HepG2 (cell line): ENCODE measurements around the gene PUS7. TPM values are rescaled to one million over a fixed set of nuclear protein-coding genes. Genes with fewer than 3 reads are reported as not detected.
A peak's percentile ranks its signal among the peaks of the same experiment; 100 is the strongest.

Source experiments
- ATAC-seq: fragments of 200-7000 bp; cut with Tn5 transposase; 3 replicates; pipeline ENCODE4 v1.9.1; 2020; ENCODE audit warnings: mild to moderate bottlenecking, moderate library complexity
- BruUV-seq: library from RNA; stranded (reverse); fragments of 400-500 nt; replicated peaks from 2 replicates; lab custom pipeline; 2021; lab: Mats Ljungman, UMichigan
- CTCF ChIA-PET: fragments of 300-600 bp; formaldehyde crosslinking; extraction: SDS; loops from one replicate; lab custom pipeline; 2021; ENCODE audit warnings: low total read pairs, inconsistent platforms, low intra/inter-chr PET ratio; lab: Yijun Ruan, JAX
- POLR2A ChIA-PET: fragments of 350-600 bp; sonication (Branson Sonifier 250); formaldehyde crosslinking; loops from one replicate; lab custom pipeline; 2020; ENCODE audit warnings: antibody characterized with exemption, inconsistent platforms; lab: Yijun Ruan, JAX
- DNase-seq: peaks from one replicate; pipeline ENCODE4 v3.0.0-alpha.2; 2015; ENCODE audit warnings: low spot score
- FAIRE-seq: peaks from 3 replicates; lab custom pipeline; 2011; peaks lifted over from hg19 to GRCh38; lab: Jason Lieb, UNC
- H2AFZ ChIP-seq: one replicate; pipeline ENCODE4 v1.6.1; 2011; ENCODE audit warnings: low read length, inconsistent platforms
- H3K27ac ChIP-seq: fragments of 300-600 bp; 3 replicates; pipeline ENCODE4 v1.8.0; 2011; ENCODE audit warnings: mixed run types, mild to moderate bottlenecking, mixed read lengths, low read length, inconsistent platforms; ENCODE audit not compliant: insufficient read depth; ENCODE audit errors: extremely low read length
- H3K27me3 ChIP-seq, 2 experiments: fragments of 200-600 bp in 1 of 2; 2 replicates in 1 of 2; 3 replicates in 1 of 2; pipeline versions ENCODE4 v1.6.0 to v1.8.0; 2011; ENCODE audit warnings: low read length in 2 of 2, mild to moderate bottlenecking in 2 of 2, moderate library complexity in 2 of 2, inconsistent platforms in 1 of 2; ENCODE audit not compliant: insufficient read depth in 2 of 2, control insufficient read depth in 1 of 2
- H3K36me3 ChIP-seq, 2 experiments: fragments of 200-600 bp in 1 of 2; replicated peaks in 1 of 2; 2 replicates in 1 of 2; 3 replicates in 1 of 2; pipeline versions ENCODE4 v1.5.1 to v1.8.0; 2011; ENCODE audit warnings: low read length in 2 of 2, inconsistent platforms in 1 of 2; ENCODE audit not compliant: insufficient read depth in 2 of 2, control insufficient read depth in 1 of 2
- H3K4me1 ChIP-seq: 2 replicates; pipeline ENCODE4 v1.5.1; 2012; ENCODE audit warnings: low read length, inconsistent platforms; ENCODE audit not compliant: insufficient read depth
- H3K4me2 ChIP-seq: 2 replicates; pipeline ENCODE4 v1.6.0; 2011; ENCODE audit warnings: low read depth, low read length, inconsistent platforms
- H3K4me3 ChIP-seq, 3 experiments: fragments of 200-600 bp in 1 of 3; sonication (generic), shearing (Covaris generic) in 1 of 3; replicated peaks in 1 of 3; 2 replicates each; pipeline ENCODE4 v1.5.1; 2011 to 2016; ENCODE audit warnings: low read length in 3 of 3, inconsistent platforms in 2 of 3, low read depth in 2 of 3, mild to moderate bottlenecking in 2 of 3, control low read depth in 1 of 3, mixed read lengths in 1 of 3; ENCODE audit not compliant: insufficient read depth in 1 of 3
- H3K79me2 ChIP-seq: one replicate; pipeline ENCODE4 v1.6.1; 2011; ENCODE audit warnings: low read length, inconsistent platforms; ENCODE audit not compliant: insufficient read depth
- H3K9ac ChIP-seq: 2 replicates; pipeline ENCODE4 v1.6.0; 2011; ENCODE audit warnings: mild to moderate bottlenecking, low read depth, low read length, inconsistent platforms; ENCODE audit not compliant: insufficient read depth
- H3K9me3 ChIP-seq: 2 replicates; pipeline ENCODE4 v1.5.1; 2012; ENCODE audit warnings: mild to moderate bottlenecking, low read length
- H4K20me1 ChIP-seq: 2 replicates; pipeline ENCODE4 v1.6.0; 2011; ENCODE audit warnings: inconsistent platforms, mild to moderate bottlenecking, low read length, moderate library complexity; ENCODE audit not compliant: insufficient read depth
- ARHGAP35 ChIP-seq: sonication (generic); formaldehyde crosslinking; IDR thresholded peaks from 2 replicates; pipeline ENCODE4 v1.9.0; 2022; ENCODE audit warnings: mild to moderate bottlenecking, inconsistent platforms, moderate library complexity, missing genetic modification reagents, borderline replicate concordance
- ARID2 ChIP-seq: sonication (generic); formaldehyde crosslinking; IDR thresholded peaks from 2 replicates; pipeline ENCODE4 v1.8.1; 2022; ENCODE audit warnings: mild to moderate bottlenecking, missing genetic modification reagents, borderline replicate concordance
- ARNTL ChIP-seq: sonication (generic); formaldehyde crosslinking; IDR thresholded peaks from 2 replicates; pipeline ENCODE4 v1.4.0; 2020; ENCODE audit warnings: mild to moderate bottlenecking, missing genetic modification reagents
- CBFB ChIP-seq: sonication (generic); formaldehyde crosslinking; IDR thresholded peaks from 2 replicates; pipeline ENCODE4 v1.4.0; 2020; ENCODE audit warnings: missing genetic modification reagents
- CBX1 ChIP-seq: IDR thresholded peaks from one replicate; pipeline ENCODE4 v1.6.1; 2016; ENCODE audit warnings: antibody characterized with exemption, low read depth
- HNF1A ChIP-seq, 2 experiments: sonication (generic) in 1 of 2; formaldehyde crosslinking in 1 of 2; IDR thresholded peaks; 2 replicates each; pipeline versions ENCODE4 v1.4.0 to v1.6.1; 2016 to 2020; ENCODE audit warnings: borderline replicate concordance in 1 of 2, low read depth in 1 of 2, mild to moderate bottlenecking in 1 of 2, missing genetic modification reagents in 1 of 2
- IKZF4 ChIP-seq: sonication (generic); formaldehyde crosslinking; IDR thresholded peaks from 2 replicates; pipeline ENCODE4 v1.5.1; 2020; ENCODE audit warnings: borderline replicate concordance, mild to moderate bottlenecking, low read depth, missing genetic modification reagents; ENCODE audit errors: not compliant biosample characterization
- MAFK ChIP-seq, 2 experiments: IDR thresholded peaks in 1 of 2; conservative IDR thresholded peaks in 1 of 2; 2 replicates each; pipeline ENCODE4 v1.6.1; 2011; ENCODE audit warnings: improper control_type of control experiment in 2 of 2, low read length in 2 of 2
- POLR2AphosphoS2 ChIP-seq: IDR thresholded peaks from 2 replicates; pipeline ENCODE4 v1.6.1; 2011; ENCODE audit warnings: low read depth, low read length, improper control_type of control experiment
- RAD21 ChIP-seq: fragments of 450-650 bp; formaldehyde crosslinking; IDR thresholded peaks from 2 replicates; pipeline ENCODE4 v1.5.0; 2020; ENCODE audit warnings: mild to moderate bottlenecking
- SOX6 ChIP-seq, 2 experiments: fragments of 450-650 bp in 1 of 2; sonication (generic) in 1 of 2; formaldehyde crosslinking in 1 of 2; IDR thresholded peaks; 2 replicates each; pipeline versions ENCODE4 v1.4.0 to v1.6.1; 2017 to 2020; ENCODE audit warnings: antibody characterized with exemption in 1 of 2, mild to moderate bottlenecking in 1 of 2, missing genetic modification reagents in 1 of 2
- THAP9 ChIP-seq: sonication (generic); formaldehyde crosslinking; IDR thresholded peaks from 2 replicates; pipeline ENCODE4; 2020; ENCODE audit warnings: missing genetic modification reagents, mild to moderate bottlenecking, borderline replicate concordance
- XBP1 ChIP-seq: sonication (generic); formaldehyde crosslinking; IDR thresholded peaks from 2 replicates; pipeline ENCODE4 v1.5.0; 2020; ENCODE audit warnings: missing genetic modification reagents
- ZNF282 ChIP-seq: fragments of 450-650 bp; IDR thresholded peaks from 2 replicates; pipeline ENCODE4 v1.6.1; 2018; ENCODE audit not compliant: partially characterized antibody
- ZNF501 ChIP-seq: sonication (generic); formaldehyde crosslinking; IDR thresholded peaks from 2 replicates; pipeline ENCODE4 v1.5.1; 2020; ENCODE audit warnings: mild to moderate bottlenecking, moderate library complexity, missing genetic modification reagents
- WGBS: methylation state at CpG from one replicate; pipeline ENCODE4 v1.1.6; 2017; ENCODE audit warnings: low lambda C conversion rate; 5-methylcytosine and 5-hydroxymethylcytosine counted together
- in situ Hi-C: cut with HindIII; loops from 2 replicates; pipeline ENCODE4 v1.10.0; 2017; ENCODE audit warnings: low pct_unique_long_range_greater_than_20kb; ENCODE audit not compliant: extremely low pct_ligation_motif_present
- intact Hi-C: fragments of 100-400 bp; cut with micrococcal nuclease; formaldehyde crosslinking; loops from one replicate; pipeline ENCODE4 v1.10.0; 2022; ENCODE audit not compliant: unreplicated experiment
- polyA plus RNA-seq, 8 experiments: library from polyadenylated mRNA; depleted of rRNA in 3 of 8; stranded (reverse) in 7 of 8; unstranded in 1 of 8; fragments of >200 nt; fragmentation: Illumina TruSeq in 4 of 8; extraction: Trizol in 4 of 8; gene quantifications; 2 replicates each; pipeline versions ENCODE4 v1.2.1 to v1.2.3, GENCODE V29; 2011 to 2016; ENCODE audit warnings: low read depth in 4 of 8, missing spikeins in 1 of 8, mixed read lengths in 1 of 8; ENCODE audit not compliant: insufficient read depth in 1 of 8
- total RNA-seq, 5 experiments: library from RNA; depleted of rRNA; stranded (reverse); fragments of >200 nt; fragmentation: Illumina TruSeq; extraction: Trizol; gene quantifications; 2 replicates each; pipeline ENCODE4 v1.2.3, GENCODE V29; 2016; ENCODE audit warnings: low read depth in 1 of 5

PUS7 gene
- total and polyA plus RNA-seq, 2 of the 13 experiments (the other 11 are each of a cell fraction or from before 2014, with no cell fraction given) = 14.4 to 41.2 TPM

GRCh38 chr7:105531792-105532671 is 10.0 kb upstream of the PUS7 start, which contains the start of gene RINT1:
RINT1 (plus strand) TSS chr7:105532201; CDS start chr7:105532316, 115 bp downstream.
- peaks cover 23% of the 10 kb centered on the region for H3K79me2 ChIP-seq
- peak within 1 kb of the TSS; percentile 98 for H2AFZ ChIP-seq
- under 1% methylated on average over 11 of the region's 42 CpGs for WGBS
- H3K36me3 ChIP-seq = peaks cover 2 to 11% of the 10 kb centered on the region in 2 experiments; a peak in 3 of 5 replicates
- peak within 1 kb of the TSS; percentile 92 for H3K27ac ChIP-seq
- H3K4me3 ChIP-seq = peak within 1 kb of the TSS; percentile 83 to 99 (median 95)
- POLR2A ChIA-PET = interaction anchor here (0.5 to 1.8 kb wide), 20 partner anchors 8 to 580 kb away, joined by 3 to 18 read pairs (median 4); partner anchors contain the start of genes EFCAB10, KMT2E, PUS7 and SYPL1
- no peaks in the 10 kb centered on the region; a peak in 1 of 5 replicates for H3K27me3 ChIP-seq
- CTCF ChIA-PET = no interaction called here
- no peaks in the 10 kb centered on the region for H3K9me3 ChIP-seq
- ATAC-seq (peak; percentile 98), FAIRE-seq (peak; percentile 60), DNase-seq (peak; percentile 86)
- BruUV-seq = no TSS peak
- H3K9ac ChIP-seq = peak within 1 kb of the TSS; percentile 99
- peak within 1 kb of the TSS; percentile 93 for H3K4me2 ChIP-seq
- intact Hi-C loops = no loop called here
- in situ Hi-C loops = no loop called here
- peaks cover 14% of the 10 kb centered on the region for H3K4me1 ChIP-seq
- H4K20me1 ChIP-seq = no peaks in the 10 kb centered on the region
- TF ChIP-seq ZNF282 (no peak), ARNTL (no peak; the same call in 1 of the 2 replicates), ARHGAP35 (CRISPR knock-in tag) (peak; percentile 69; the same call in 1 of the 2 replicates), CBX1 (peak; percentile 68), RAD21 (CRISPR knock-in tag) (peak; percentile 65), ZNF501 (CRISPR knock-in tag) (peak; percentile 90), SOX6 (IDR thresholded peaks at IDR 0.05) (no peak), SOX6 (CRISPR knock-in tag; IDR thresholded peaks at IDR 0.05) (peak; percentile 80), XBP1 (no peak), ARID2 (CRISPR knock-in tag) (no peak), HNF1A (IDR thresholded peaks at IDR 0.05; ENCODE audit: low read depth) (no peak), HNF1A (CRISPR knock-in tag; IDR thresholded peaks at IDR 0.05; ENCODE audit: borderline replicate concordance) (peak; percentile 48; the same call in 1 of the 2 replicates), THAP9 (CRISPR knock-in tag) (peak; percentile 85; the same call in 1 of the 2 replicates), IKZF4 (no peak), CBFB (CRISPR knock-in tag) (peak; percentile 86), POLR2AphosphoS2 (no peak), MAFK (conservative IDR thresholded peaks at IDR 0.05 in 1 of 2, IDR thresholded peaks at IDR 0.05 in 1 of 2; ENCODE audit: low read length in 2 of 2) (no peak)
